Panc1 (cell line): ENCODE results near the gene ZRANB1. TPM values are rescaled to one million over a fixed set of nuclear protein-coding genes. Genes with fewer than 3 reads are reported as not detected.

Experiments used
- ATAC-seq: fragments of 200-7000 bp; cut with Tn5 transposase; 2 replicates; pipeline ENCODE4 v1.9.1; 2020; ENCODE audit warnings: mild to moderate bottlenecking, moderate library complexity
- BruUV-seq: library from RNA; stranded (reverse); fragments of 400-500 nt; replicated peaks from 2 replicates; lab custom pipeline; 2021; lab: Mats Ljungman, UMichigan
- CTCF ChIA-PET: fragments of 300-600 bp; sonication (Branson Sonifier 250); formaldehyde crosslinking; loops from one replicate; lab custom pipeline; 2022; ENCODE audit warnings: antibody characterized with exemption; lab: Charles Lee
- POLR2A ChIA-PET: fragments of 300-600 bp; sonication (Branson Sonifier 250); formaldehyde crosslinking; loops from one replicate; lab custom pipeline; 2022; ENCODE audit warnings: antibody characterized with exemption; lab: Charles Lee
- DNase-seq: peaks from one replicate; pipeline ENCODE4 v3.0.0-alpha.2; 2010; ENCODE audit warnings: low read depth, low spot score
- H3K27ac ChIP-seq: 2 replicates; pipeline ENCODE4 v1.5.1; 2011; ENCODE audit warnings: mild to moderate bottlenecking, low read length, inconsistent platforms
- H3K27me3 ChIP-seq: fragments of 200-500 bp; sonication (Bioruptor generic); 2 replicates; pipeline ENCODE4 v1.6.0; 2014; ENCODE audit warnings: low read length, inconsistent platforms; ENCODE audit not compliant: control insufficient read depth, insufficient read depth
- H3K36me3 ChIP-seq: fragments of 200-500 bp; sonication (Bioruptor generic); 2 replicates; pipeline ENCODE4 v1.5.1; 2014; ENCODE audit warnings: inconsistent platforms, mild to moderate bottlenecking, low read length, moderate library complexity; ENCODE audit not compliant: control insufficient read depth, insufficient read depth
- H3K4me1 ChIP-seq: 2 replicates; pipeline ENCODE4 v1.5.1; 2011; ENCODE audit warnings: inconsistent platforms, mild to moderate bottlenecking, low read length, moderate library complexity; ENCODE audit not compliant: control insufficient read depth, insufficient read depth
- H3K4me3 ChIP-seq, 2 experiments: 2 replicates each; pipeline ENCODE4 v1.5.1; 2011 to 2012; ENCODE audit warnings: low read depth in 2 of 2, low read length in 2 of 2, mild to moderate bottlenecking in 2 of 2, inconsistent platforms in 1 of 2, moderate library complexity in 1 of 2
- H3K9me3 ChIP-seq: fragments of 200-500 bp; sonication (Bioruptor generic); 2 replicates; pipeline ENCODE4 v1.5.1; 2014; ENCODE audit warnings: low read depth, mild to moderate bottlenecking, inconsistent platforms, low read length, moderate library complexity; ENCODE audit not compliant: control insufficient read depth, insufficient read depth
- POLR2AphosphoS5 ChIP-seq: IDR thresholded peaks from 2 replicates; pipeline ENCODE4 v1.6.1; 2012; ENCODE audit warnings: mild to moderate bottlenecking, low read depth, low read length, moderate library complexity
- SIN3A ChIP-seq: IDR thresholded peaks from 2 replicates; pipeline ENCODE4 v1.6.1; 2012; ENCODE audit warnings: low read depth, mild to moderate bottlenecking, low read length, moderate library complexity, borderline replicate concordance; ENCODE audit not compliant: insufficient read depth
- TCF7L2 ChIP-seq: IDR thresholded peaks from 2 replicates; pipeline ENCODE4 v1.6.1; 2011; ENCODE audit warnings: mild to moderate bottlenecking, low read depth, low read length, inconsistent platforms
- in situ Hi-C: cut with HindIII; loops from 2 replicates; pipeline ENCODE4 v1.10.0; 2016; ENCODE audit warnings: low sequenced_read_pairs, low pct_unique_long_range_greater_than_20kb
- intact Hi-C: fragments of 100-400 bp; cut with micrococcal nuclease; formaldehyde crosslinking; loops from one replicate; pipeline ENCODE4 v1.10.0; 2022; ENCODE audit not compliant: unreplicated experiment
- total RNA-seq: library from RNA; stranded (reverse); gene quantifications from one replicate; pipeline ENCODE4 v1.2.1, GENCODE V29; 2021; ENCODE audit not compliant: unreplicated experiment
- TF ChIP-seq, protein P1 (sequence below): fragments of 450-650 bp; IDR thresholded peaks from 2 replicates; pipeline ENCODE4 v1.5.1; 2017; ENCODE audit warnings: mild to moderate bottlenecking
- TF ChIP-seq, protein P2 (sequence below), 2 experiments: IDR thresholded peaks; 2 replicates each; pipeline ENCODE4 v1.6.1; 2011 to 2012; ENCODE audit warnings: low read depth in 2 of 2, control low read depth in 1 of 2, low read length in 1 of 2, mild to moderate bottlenecking in 1 of 2, moderate library complexity in 1 of 2; ENCODE audit not compliant: insufficient read depth in 1 of 2

ZRANB1 gene
- total RNA-seq, 1 experiment from 2014 or later = 23.2 TPM

DNA sequence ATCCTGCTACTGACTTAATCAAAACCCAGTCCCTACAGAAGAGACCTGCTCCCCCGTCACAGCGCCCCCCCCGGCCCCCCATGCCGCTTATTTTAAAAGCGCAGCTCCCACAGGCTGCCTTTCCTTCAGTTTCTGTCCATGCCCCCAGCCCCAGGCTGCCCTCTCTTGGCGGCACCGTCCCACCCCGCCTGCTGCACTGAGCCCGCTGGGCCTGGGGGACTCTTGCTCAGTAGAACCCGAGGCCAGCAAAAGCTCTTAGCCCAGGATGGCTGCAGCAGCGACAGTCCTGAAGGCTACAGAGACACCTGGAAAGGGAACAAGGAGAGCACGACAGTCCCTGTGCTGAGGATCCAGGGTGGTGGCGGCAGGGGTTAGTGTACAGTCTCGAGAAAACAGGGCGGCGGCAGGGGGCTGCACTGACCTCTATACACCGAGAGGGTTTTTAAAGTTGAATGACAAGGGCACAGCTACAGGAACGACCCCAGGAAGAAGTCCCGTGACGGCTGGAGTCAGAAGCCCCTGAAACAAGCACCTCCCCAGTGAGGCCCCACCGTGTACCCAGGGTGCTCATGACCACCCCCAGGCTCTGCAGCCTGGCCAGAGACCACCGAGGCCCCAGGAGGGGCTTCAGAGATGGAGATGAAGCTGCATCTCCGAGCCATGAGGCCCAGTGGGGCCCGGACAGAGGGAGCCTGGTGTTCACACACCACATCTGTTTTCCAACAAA is 54.4 kb downstream of the ZRANB1 start:
- no peak for ATAC-seq
- CTCF ChIA-PET = no interaction called here

GRCh38 chr10:124996854-124997215 is 54.9 kb downstream of the ZRANB1 start:
- intact Hi-C loops = no loop called here

More for the DNA sequence above, 54.4 kb downstream of the ZRANB1 start:
- TF ChIP-seq POLR2AphosphoS5 (no peak), TCF7L2 (no peak), SIN3A (no peak)
- TF ChIP-seq, protein P1, sequence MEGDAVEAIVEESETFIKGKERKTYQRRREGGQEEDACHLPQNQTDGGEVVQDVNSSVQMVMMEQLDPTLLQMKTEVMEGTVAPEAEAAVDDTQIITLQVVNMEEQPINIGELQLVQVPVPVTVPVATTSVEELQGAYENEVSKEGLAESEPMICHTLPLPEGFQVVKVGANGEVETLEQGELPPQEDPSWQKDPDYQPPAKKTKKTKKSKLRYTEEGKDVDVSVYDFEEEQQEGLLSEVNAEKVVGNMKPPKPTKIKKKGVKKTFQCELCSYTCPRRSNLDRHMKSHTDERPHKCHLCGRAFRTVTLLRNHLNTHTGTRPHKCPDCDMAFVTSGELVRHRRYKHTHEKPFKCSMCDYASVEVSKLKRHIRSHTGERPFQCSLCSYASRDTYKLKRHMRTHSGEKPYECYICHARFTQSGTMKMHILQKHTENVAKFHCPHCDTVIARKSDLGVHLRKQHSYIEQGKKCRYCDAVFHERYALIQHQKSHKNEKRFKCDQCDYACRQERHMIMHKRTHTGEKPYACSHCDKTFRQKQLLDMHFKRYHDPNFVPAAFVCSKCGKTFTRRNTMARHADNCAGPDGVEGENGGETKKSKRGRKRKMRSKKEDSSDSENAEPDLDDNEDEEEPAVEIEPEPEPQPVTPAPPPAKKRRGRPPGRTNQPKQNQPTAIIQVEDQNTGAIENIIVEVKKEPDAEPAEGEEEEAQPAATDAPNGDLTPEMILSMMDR = no peak
- TF ChIP-seq, protein P2, sequence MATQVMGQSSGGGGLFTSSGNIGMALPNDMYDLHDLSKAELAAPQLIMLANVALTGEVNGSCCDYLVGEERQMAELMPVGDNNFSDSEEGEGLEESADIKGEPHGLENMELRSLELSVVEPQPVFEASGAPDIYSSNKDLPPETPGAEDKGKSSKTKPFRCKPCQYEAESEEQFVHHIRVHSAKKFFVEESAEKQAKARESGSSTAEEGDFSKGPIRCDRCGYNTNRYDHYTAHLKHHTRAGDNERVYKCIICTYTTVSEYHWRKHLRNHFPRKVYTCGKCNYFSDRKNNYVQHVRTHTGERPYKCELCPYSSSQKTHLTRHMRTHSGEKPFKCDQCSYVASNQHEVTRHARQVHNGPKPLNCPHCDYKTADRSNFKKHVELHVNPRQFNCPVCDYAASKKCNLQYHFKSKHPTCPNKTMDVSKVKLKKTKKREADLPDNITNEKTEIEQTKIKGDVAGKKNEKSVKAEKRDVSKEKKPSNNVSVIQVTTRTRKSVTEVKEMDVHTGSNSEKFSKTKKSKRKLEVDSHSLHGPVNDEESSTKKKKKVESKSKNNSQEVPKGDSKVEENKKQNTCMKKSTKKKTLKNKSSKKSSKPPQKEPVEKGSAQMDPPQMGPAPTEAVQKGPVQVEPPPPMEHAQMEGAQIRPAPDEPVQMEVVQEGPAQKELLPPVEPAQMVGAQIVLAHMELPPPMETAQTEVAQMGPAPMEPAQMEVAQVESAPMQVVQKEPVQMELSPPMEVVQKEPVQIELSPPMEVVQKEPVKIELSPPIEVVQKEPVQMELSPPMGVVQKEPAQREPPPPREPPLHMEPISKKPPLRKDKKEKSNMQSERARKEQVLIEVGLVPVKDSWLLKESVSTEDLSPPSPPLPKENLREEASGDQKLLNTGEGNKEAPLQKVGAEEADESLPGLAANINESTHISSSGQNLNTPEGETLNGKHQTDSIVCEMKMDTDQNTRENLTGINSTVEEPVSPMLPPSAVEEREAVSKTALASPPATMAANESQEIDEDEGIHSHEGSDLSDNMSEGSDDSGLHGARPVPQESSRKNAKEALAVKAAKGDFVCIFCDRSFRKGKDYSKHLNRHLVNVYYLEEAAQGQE (IDR thresholded peaks at IDR 0.05; ENCODE audit: insufficient read depth in 1 of 2, low read depth in 2 of 2, low read length in 1 of 2) = no peak
- H3K27ac ChIP-seq = no peak overlapping the region
- no peaks in the 10 kb centered on the region for H3K27me3 ChIP-seq
- intact Hi-C loops (no loop called here), in situ Hi-C loops (no loop called here)
- H3K4me1 ChIP-seq = no peaks in the 10 kb centered on the region
- DNase-seq = no peak
- no peaks in the 10 kb centered on the region for H3K9me3 ChIP-seq
- BruUV-seq = no TSS peak
- POLR2A ChIA-PET = interaction anchor here (0.6 kb wide), 1 partner anchor 209 kb away, joined by 5 read pairs; no protein-coding TSS in a partner anchor
- no peak overlapping the region for H3K4me3 ChIP-seq
- H3K36me3 ChIP-seq = peaks cover 11% of the 10 kb centered on the region

More at GRCh38 chr10:124996854-124997215, 54.9 kb downstream of the ZRANB1 start:
- no peak for DNase-seq
- Histone ChIP-seq H3K27ac (no peak overlapping the region), H3K4me3 (no peak overlapping the region), H3K4me1 (no peaks in the 10 kb centered on the region), H3K36me3 (peaks cover 11% of the 10 kb centered on the region), H3K9me3 (no peaks in the 10 kb centered on the region), H3K27me3 (no peaks in the 10 kb centered on the region)
- in situ Hi-C loops = no loop called here
- POLR2A ChIA-PET = no interaction called here
- no TSS peak for BruUV-seq
- CTCF ChIA-PET = no interaction called here
- TF ChIP-seq, protein P2 (IDR thresholded peaks at IDR 0.05; ENCODE audit: insufficient read depth in 1 of 2, low read depth in 2 of 2, low read length in 1 of 2) = no peak
- TF ChIP-seq, protein P1 = no peak
- no peak for TF ChIP-seq POLR2AphosphoS5
- TF ChIP-seq TCF7L2 = no peak
- TF ChIP-seq SIN3A = no peak
- ATAC-seq = no peak
